IPS DF 6.9 (cell line): ENCODE measurements around the gene BMP8A.
"Not testable (repeated sequence)": the region's sequence is repeated elsewhere in the genome, so short reads cannot be mapped to it uniquely, and the experiment has no call there.

Source experiments
- DNase-seq: peaks from one replicate; pipeline ENCODE4 v3.0.0-alpha.2; 2013; ENCODE audit warnings: low read depth, low spot score
- H3K27ac ChIP-seq: one replicate; pipeline ENCODE4 v1.5.1; 2013; ENCODE audit warnings: low read length, control low read depth
- H3K27me3 ChIP-seq: 2 replicates; pipeline ENCODE4 v1.6.1; 2013; ENCODE audit warnings: mild to moderate bottlenecking, low read length; ENCODE audit not compliant: control insufficient read depth, insufficient read depth
- H3K36me3 ChIP-seq: 2 replicates; pipeline ENCODE4 v1.6.1; 2013; ENCODE audit warnings: low read length; ENCODE audit not compliant: control insufficient read depth, insufficient read depth
- H3K4me1 ChIP-seq: 2 replicates; pipeline ENCODE4 v1.6.1; 2013; ENCODE audit warnings: low read length; ENCODE audit not compliant: control insufficient read depth, insufficient read depth
- H3K4me3 ChIP-seq: 2 replicates; pipeline ENCODE4 v1.5.1; 2013; ENCODE audit warnings: mild to moderate bottlenecking, low read length
- H3K9me3 ChIP-seq: 2 replicates; pipeline ENCODE4 v1.6.1; 2013; ENCODE audit warnings: low read length, inconsistent platforms; ENCODE audit not compliant: control insufficient read depth, insufficient read depth
- WGBS: extraction: QIAGEN DNeasy Blood & Tissue Kit; methylation state at CpG from one replicate; pipeline ENCODE4 v1.1.7; 2013; ENCODE audit warnings: mixed read lengths, missing lambda C conversion rate; ENCODE audit not compliant: insufficient read length, insufficient coverage; 5-methylcytosine and 5-hydroxymethylcytosine counted together

BMP8A gene

DNA sequence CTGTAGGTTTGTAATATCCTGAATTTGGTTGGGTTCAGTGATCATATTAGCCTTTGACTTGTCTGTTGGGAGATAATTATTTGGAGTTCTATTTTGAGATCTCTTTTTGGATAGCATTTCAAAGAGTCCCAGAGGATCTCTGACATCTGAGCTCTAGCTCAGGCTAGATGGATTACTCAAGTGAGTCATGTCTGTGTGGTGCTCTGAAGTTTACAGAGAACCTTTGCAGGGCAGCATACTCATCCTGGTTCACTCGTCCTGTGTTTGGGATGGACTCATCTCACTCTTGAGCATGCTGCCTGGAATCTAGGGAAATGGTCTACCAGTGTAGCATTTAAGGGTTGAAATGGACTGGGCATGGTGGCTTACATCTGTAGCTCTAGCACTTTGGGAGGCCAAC, 29.4 kb upstream of the BMP8A start:
- Histone ChIP-seq H3K9me3 (no peaks in the 10 kb centered on the region), H3K27ac (no peak overlapping the region), H3K4me1 (no peaks in the 10 kb centered on the region), H3K4me3 (no peak overlapping the region), H3K27me3 (no peaks in the 10 kb centered on the region), H3K36me3 (peaks cover 36% of the 10 kb centered on the region; the same call in 1 of the 2 replicates)
- no peak for DNase-seq
- no CpG with 5 or more reads among the region's 1 CpG for WGBS

DNA sequence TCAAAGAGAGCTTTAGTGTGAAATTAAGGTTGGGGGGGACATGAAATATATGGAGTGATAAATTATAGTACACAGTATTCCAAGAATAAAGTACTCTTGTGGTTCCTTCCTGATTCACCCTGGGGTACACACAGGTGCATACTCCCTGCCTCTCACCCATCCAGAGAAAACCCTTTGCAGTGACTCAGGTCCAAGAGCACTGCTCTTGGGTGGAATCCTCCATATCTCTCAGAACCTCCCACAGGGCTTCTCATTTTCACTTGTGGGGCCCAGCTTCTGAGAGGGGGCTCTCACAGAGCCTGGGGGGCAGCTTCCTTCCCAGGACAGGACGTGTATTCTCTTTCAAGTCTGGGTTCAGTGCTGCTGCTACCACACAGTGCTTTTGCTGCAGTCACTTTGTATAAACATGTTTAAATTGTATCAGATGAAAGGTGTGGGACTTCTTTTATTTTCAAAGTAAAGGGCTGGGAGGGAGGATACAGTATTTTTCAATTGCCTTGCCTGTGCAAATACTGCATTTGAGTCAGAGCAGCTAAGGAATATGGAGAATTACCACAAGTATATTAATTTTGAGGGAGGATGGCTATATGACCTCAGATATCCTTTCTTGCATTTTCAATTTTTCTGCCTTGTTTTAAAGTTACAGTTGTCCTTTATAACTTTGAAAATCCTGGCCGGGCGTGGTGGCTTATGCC, 24.9 kb upstream of the BMP8A start:
- H3K27ac ChIP-seq = no peak overlapping the region

DNA sequence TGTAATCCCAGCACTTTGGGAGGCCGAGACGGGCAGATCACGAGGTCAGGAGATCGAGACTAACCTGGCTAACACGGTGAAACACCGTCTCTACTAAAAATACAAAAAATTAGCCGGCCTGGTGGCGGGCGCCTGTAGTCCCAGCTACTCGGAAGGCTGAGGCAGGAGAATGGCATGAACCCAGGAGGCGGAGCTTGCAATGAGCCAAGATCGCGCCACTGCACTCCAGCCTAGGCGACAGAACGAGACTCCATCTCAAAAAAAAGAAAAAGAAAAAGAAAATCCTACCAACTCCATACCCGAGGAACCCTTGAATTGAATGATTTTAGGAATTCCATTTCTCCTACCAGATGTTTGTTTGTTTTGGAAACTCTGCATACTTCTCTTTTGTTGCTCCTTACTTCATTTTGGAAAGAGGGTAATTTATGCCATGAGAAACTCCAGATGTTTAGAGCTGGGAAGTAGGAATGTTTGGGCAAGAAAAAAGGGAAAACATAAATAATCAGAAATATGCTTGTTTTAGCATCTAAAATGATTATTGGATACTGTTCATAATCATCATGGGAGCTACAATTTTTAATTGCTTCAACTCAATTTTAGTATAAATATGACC, 24.2 kb upstream of the BMP8A start:
- not testable (repeated sequence) for H3K27ac ChIP-seq, H3K9me3 ChIP-seq, H3K4me3 ChIP-seq, DNase-seq, H3K4me1 ChIP-seq, H3K27me3 ChIP-seq
- peaks cover 18% of the 10 kb centered on the region; the same call in 1 of the 2 replicates for H3K36me3 ChIP-seq
- no CpG with 5 or more reads among the region's 16 CpGs for WGBS

More for the DNA sequence above, 24.9 kb upstream of the BMP8A start:
- Histone ChIP-seq H3K27me3 (no peaks in the 10 kb centered on the region), H3K36me3 (peaks cover 22% of the 10 kb centered on the region; the same call in 1 of the 2 replicates), H3K9me3 (no peaks in the 10 kb centered on the region), H3K4me3 (no peak overlapping the region), H3K4me1 (no peaks in the 10 kb centered on the region)
- WGBS = no CpG with 5 or more reads among the region's 3 CpGs
- DNase-seq = no peak

DNA sequence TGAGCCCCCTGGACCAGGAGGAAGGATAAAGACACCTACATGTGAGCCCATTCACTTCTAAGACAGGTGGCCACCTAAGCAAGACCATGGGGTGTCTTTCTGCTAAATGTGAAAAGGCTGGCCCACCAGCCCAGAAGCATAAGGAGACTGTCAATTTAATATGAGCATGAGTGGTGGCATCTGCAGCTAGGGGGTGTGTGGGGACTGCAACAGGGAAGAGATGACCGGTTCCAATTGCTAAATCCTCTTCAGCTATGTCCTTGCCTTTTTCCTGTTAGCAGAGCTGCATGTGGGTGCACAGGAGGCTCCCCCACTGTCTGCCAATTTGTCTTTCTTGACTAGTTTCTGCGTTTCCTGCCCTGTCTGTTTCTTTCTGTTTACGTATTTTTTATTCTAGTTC, 22.3 kb upstream of the BMP8A start:
- Histone ChIP-seq H3K27ac (no peak overlapping the region), H3K36me3 (peaks cover 9% of the 10 kb centered on the region; the same call in 1 of the 2 replicates), H3K4me3 (no peak overlapping the region), H3K9me3 (no peaks in the 10 kb centered on the region), H3K4me1 (no peaks in the 10 kb centered on the region), H3K27me3 (no peaks in the 10 kb centered on the region)
- DNase-seq = no peak
- no CpG with 5 or more reads among the region's 3 CpGs for WGBS

DNA sequence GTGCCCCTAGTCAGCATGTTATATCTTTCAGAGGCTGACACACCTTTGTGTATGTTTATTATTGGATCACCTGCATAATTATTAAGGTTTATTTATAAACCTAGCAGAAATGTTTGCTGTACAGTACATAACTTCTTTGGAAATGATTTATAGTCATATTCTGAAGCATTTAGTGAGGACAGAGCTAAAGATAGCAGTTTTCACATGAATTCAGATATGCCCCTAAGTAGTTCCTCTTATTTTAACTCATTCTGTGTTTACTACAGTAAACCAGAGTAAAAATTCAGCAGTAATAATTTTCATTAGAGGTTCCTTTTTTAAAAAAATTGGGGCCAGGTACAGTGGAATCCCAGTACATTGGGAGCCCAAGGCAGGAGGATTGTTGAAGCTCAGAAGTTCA, 21.4 kb upstream of the BMP8A start:
- no peak overlapping the region for H3K27ac ChIP-seq
- H3K27me3 ChIP-seq = no peaks in the 10 kb centered on the region
- peaks cover 7% of the 10 kb centered on the region; the same call in 1 of the 2 replicates for H3K36me3 ChIP-seq
- DNase-seq = no peak
- no peak overlapping the region for H3K4me3 ChIP-seq
- no peaks in the 10 kb centered on the region for H3K4me1 ChIP-seq
- no peaks in the 10 kb centered on the region for H3K9me3 ChIP-seq

DNA sequence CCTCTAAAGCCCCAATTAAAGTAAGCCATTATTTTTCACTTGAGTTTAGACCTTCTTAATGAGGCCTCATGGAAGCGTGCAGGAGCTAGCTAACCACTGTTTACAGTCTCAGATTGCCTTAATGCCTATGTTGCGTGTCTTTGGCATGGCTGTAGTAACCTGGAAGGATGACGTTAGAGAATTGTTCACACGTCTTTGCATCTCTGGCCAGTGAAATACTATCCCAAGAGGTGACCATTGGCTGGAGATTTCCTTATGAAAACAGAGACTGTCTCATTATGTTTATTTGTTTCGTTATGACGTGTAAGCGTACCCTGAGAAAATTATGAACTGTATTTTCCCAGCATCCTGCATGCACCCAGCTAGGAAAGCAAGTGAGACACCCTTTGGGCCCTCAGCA, 18.6 kb upstream of the BMP8A start:
- WGBS = no CpG with 5 or more reads among the region's 7 CpGs
- Histone ChIP-seq H3K9me3 (no peaks in the 10 kb centered on the region), H3K27me3 (no peaks in the 10 kb centered on the region), H3K4me1 (no peaks in the 10 kb centered on the region), H3K4me3 (no peak overlapping the region), H3K27ac (no peak overlapping the region), H3K36me3 (peaks cover 7% of the 10 kb centered on the region; the same call in 1 of the 2 replicates)
- no peak for DNase-seq

DNA sequence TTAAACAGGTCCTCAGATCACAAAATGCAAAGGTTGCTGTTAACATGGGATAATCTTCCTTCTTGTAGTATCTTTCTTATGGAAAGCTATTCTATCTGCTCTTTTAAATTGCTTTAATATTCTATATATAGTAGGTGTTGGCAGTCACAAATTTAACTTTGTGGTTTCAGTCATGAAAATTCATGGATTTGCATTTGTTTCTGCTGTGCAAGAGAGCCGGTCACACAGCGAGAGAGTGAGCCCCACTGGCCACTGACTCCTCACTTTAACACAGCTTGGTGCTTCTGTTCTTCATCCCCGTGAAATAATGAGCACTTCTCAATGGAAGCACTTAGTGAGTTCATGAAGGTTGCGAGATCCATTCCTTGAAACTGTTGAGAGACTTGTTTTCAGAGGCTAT, 18.1 kb upstream of the BMP8A start:
- no peak overlapping the region for H3K27ac ChIP-seq
- DNase-seq = no peak
- no peak overlapping the region for H3K4me3 ChIP-seq
- peaks cover 7% of the 10 kb centered on the region; the same call in 1 of the 2 replicates for H3K36me3 ChIP-seq
- no CpG with 5 or more reads among the region's 4 CpGs for WGBS
- H3K4me1 ChIP-seq = no peaks in the 10 kb centered on the region
- H3K27me3 ChIP-seq = no peaks in the 10 kb centered on the region
- no peaks in the 10 kb centered on the region for H3K9me3 ChIP-seq

DNA sequence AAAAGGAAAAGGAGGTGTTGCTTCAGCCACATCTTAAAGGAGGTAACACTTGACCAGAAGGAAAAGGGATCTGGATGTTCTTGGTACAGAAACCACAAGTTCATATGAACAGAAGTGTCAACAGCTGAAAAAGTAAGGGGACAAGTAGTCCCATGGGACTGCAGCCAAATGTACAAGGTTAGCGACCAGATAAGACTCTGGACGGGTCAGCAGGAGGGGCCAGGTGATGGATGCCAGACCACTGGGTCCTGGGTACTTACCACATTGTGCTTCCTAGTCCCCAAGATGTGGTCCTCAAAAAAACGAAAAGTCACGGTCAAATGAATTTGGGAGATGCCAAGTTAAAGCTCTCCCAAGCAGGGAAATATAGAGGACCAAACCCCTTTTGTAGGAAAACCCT, 16.6 kb upstream of the BMP8A start:
- H3K36me3 ChIP-seq = peaks cover 2% of the 10 kb centered on the region; the same call in 1 of the 2 replicates
- no peak overlapping the region for H3K27ac ChIP-seq
- WGBS = no CpG with 5 or more reads among the region's 4 CpGs
- no peaks in the 10 kb centered on the region for H3K27me3 ChIP-seq
- H3K4me3 ChIP-seq = no peak overlapping the region
- H3K9me3 ChIP-seq = no peaks in the 10 kb centered on the region
- no peak for DNase-seq
- H3K4me1 ChIP-seq = no peaks in the 10 kb centered on the region

DNA sequence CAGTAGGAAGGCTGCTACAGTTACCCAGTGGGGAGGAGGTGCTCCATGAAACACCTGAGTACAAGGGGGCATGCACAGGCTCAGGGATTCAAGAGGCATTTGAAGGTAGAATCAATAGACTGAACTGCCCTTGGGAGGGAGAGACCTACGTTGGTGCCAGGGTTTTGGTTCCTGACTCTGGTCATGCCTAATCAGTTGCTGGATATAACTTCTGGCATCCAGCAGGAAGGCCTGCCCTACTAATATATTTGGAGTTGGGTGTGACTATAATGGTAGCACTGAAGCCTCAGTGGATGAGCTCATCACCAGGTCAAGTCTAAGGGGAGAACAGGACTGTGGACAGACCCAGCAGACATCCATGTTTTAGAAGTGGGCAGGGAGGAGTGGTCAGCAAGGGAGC, 15.9 kb upstream of the BMP8A start:
- H3K27me3 ChIP-seq, H3K4me1 ChIP-seq, H3K9me3 ChIP-seq, H3K4me3 ChIP-seq, H3K27ac ChIP-seq, DNase-seq, H3K36me3 ChIP-seq: not testable (repeated sequence)
- WGBS = no CpG with 5 or more reads among the region's 1 CpG

DNA sequence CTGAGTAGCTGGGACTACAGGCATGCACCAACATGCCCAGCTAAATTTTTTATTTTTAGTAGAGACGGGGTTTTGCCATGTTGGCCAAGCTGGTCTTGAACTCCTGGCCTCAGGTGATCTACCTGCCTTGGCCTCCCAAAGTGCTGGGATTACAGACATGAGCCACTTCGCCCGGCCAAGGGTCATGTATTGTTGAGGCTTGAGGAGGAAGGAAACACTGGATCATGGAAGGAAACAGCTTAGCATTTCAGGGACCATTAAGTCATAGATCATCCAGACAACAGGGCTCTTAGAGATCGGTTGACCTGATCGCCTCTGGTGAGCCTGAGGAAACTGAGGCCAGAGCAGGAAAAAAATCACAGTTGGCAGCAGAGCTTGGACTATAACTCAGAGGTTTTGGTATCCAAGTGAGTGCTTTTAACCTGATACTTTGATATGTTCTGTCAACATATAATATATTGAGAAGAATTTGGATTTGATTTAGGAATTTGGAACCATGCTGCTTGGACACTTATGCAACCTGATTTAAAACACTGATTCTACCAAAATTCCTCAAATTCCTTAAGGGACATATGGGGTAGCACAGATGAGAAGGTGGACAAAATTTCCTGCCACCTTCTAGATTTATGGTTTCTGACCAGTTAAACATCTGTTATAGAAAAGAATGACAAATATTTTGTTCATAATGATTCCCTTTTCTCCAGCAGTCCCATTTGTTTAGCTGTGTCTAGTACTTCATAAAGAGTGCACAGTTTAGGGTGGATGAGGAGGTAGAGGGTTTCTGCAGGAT, 13.1 kb upstream of the BMP8A start:
- no CpG with 5 or more reads among the region's 5 CpGs for WGBS
- peaks cover 6% of the 10 kb centered on the region; the same call in 1 of the 2 replicates for H3K36me3 ChIP-seq
- no peaks in the 10 kb centered on the region for H3K4me1 ChIP-seq
- H3K27me3 ChIP-seq = no peaks in the 10 kb centered on the region
- DNase-seq = no peak
- H3K4me3 ChIP-seq = no peak overlapping the region
- H3K27ac ChIP-seq = no peak overlapping the region
- H3K9me3 ChIP-seq = no peaks in the 10 kb centered on the region
